DOHH2 (cell line): Measurements from ENCODE around the gene SEMA5B.

Experiments used
- CTCF ChIP-seq: fragments of 200-600 bp; sonication (generic); IDR thresholded peaks from one replicate; pipeline ENCODE4 v1.5.1; 2014; ENCODE audit warnings: antibody characterized with exemption, mild to moderate bottlenecking, low read depth, low read length; ENCODE audit not compliant: poor library complexity, severe bottlenecking
- EZH2phosphoT487 ChIP-seq: fragments of 200-600 bp; sonication (generic); IDR thresholded peaks from 2 replicates; pipeline ENCODE4 v1.6.1; 2017; ENCODE audit warnings: borderline replicate concordance, mild to moderate bottlenecking, antibody characterized with exemption, low read length, moderate library complexity, mixed read lengths

GRCh38 chr3:122964811-122965210 lies 62.8 kb downstream of the SEMA5B start:
- no peak for TF ChIP-seq CTCF
- TF ChIP-seq EZH2phosphoT487 = no peak
